SU-DHL-6 (cell line): ENCODE data around the gene CYP4F12.

Experiments
- CTCF ChIP-seq: fragments of 200-600 bp; sonication (generic); IDR thresholded peaks from one replicate; pipeline ENCODE4 v1.5.1; 2017; ENCODE audit warnings: antibody characterized with exemption, mild to moderate bottlenecking, low read length, moderate library complexity; ENCODE audit not compliant: insufficient read depth, poor library complexity, severe bottlenecking
- EZH2phosphoT487 ChIP-seq: fragments of 200-600 bp; sonication (generic), shearing (Covaris generic); conservative IDR thresholded peaks from 2 replicates; pipeline ENCODE4 v1.6.1; 2018; ENCODE audit warnings: mild to moderate bottlenecking, antibody characterized with exemption, low read length, moderate library complexity, mixed read lengths

DNA sequence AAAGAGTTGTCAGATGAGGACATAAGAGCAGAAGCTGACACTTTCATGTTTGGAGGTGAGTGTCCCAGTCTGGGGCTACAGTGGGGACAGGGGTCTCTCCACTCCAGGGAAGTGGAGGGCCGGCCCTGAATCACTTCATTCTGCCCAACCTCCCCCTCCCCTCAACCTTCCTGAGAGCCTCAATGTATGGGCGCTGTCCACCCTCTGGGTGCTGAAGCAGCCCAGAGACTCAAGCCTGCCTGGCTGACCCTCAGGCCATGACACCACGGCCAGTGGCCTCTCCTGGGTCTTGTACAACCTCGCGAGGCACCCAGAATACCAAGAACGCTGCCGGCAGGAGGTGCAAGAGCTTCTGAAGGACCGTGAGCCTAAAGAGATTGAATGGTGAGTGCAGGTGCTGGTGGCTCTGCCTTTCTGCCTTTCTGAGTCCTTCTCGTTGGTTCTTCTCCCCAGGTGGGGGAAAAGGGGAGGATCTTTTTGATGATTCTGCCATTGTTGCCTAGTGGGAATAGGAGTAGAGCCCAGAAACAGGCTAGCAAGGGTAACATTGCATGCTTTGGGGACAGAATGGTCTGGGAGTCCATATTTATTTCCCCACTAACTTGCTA is 49.1 kb upstream of the CYP4F12 start:
- no peak for TF ChIP-seq CTCF
- no peak for TF ChIP-seq EZH2phosphoT487
